Measurements from ENCODE around the gene CKAP2L. TPM values are rescaled to one million over a fixed set of nuclear protein-coding genes. Genes with fewer than 3 reads are reported as not detected.
A peak's percentile ranks its signal among the peaks of the same experiment; 100 is the strongest.

CKAP2L gene
- total RNA-seq, 2 donors from 2014 or later, result 6.4 to 13.5 TPM

DNA sequence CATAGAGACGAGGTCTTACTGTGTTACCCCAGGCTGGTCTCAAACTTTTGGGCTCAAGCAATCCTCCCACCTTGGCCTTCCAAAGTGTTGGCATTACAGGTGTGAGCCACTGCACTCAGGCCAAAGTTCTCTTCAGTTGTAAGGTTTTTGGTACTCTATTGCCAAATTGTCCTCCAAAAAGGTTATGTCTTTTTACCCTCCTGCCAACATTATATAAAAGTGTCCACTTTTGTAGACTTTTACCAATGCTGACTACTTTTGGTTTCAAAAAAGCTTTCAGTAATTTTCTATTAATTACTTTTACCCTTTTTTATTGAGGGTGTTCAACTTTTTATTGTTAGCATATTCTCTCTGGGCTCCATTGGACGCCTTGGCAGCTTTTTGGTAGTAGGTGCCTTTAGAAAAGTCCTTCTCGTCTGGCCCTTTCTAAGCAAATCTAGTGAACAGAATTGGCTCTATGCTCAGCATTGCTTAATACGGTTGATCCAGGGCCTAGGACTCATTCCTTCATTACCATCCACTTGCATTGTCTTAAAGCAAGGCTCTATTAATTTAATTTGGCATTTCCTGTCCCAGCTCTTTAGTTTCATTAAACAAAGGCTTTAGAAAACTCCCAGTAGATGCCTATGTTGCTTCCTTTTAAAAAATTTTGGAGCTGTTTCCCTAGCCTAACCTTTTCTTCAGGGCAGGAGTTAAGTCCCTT is 36.6 kb upstream of the CKAP2L start:
- H3K9me3 ChIP-seq, result no peaks in the 10 kb centered on the region
- no peaks in the 10 kb centered on the region for H3K27me3 ChIP-seq
- no peaks in the 10 kb centered on the region for H3K4me1 ChIP-seq
- TF ChIP-seq, protein P1, sequence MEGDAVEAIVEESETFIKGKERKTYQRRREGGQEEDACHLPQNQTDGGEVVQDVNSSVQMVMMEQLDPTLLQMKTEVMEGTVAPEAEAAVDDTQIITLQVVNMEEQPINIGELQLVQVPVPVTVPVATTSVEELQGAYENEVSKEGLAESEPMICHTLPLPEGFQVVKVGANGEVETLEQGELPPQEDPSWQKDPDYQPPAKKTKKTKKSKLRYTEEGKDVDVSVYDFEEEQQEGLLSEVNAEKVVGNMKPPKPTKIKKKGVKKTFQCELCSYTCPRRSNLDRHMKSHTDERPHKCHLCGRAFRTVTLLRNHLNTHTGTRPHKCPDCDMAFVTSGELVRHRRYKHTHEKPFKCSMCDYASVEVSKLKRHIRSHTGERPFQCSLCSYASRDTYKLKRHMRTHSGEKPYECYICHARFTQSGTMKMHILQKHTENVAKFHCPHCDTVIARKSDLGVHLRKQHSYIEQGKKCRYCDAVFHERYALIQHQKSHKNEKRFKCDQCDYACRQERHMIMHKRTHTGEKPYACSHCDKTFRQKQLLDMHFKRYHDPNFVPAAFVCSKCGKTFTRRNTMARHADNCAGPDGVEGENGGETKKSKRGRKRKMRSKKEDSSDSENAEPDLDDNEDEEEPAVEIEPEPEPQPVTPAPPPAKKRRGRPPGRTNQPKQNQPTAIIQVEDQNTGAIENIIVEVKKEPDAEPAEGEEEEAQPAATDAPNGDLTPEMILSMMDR (IDR thresholded peaks at IDR 0.05), result no peak
- no peak overlapping the region for H3K4me3 ChIP-seq
- no peak for DNase-seq
- no peaks in the 10 kb centered on the region for H3K36me3 ChIP-seq
- H3K27ac ChIP-seq, result no peak overlapping the region
- no peak overlapping the region for H3K9ac ChIP-seq (ENCODE audit: low read depth in 2 of 2, low read length in 2 of 2)
- intact Hi-C loops (cut with DNase I), result no loop called here

DNA sequence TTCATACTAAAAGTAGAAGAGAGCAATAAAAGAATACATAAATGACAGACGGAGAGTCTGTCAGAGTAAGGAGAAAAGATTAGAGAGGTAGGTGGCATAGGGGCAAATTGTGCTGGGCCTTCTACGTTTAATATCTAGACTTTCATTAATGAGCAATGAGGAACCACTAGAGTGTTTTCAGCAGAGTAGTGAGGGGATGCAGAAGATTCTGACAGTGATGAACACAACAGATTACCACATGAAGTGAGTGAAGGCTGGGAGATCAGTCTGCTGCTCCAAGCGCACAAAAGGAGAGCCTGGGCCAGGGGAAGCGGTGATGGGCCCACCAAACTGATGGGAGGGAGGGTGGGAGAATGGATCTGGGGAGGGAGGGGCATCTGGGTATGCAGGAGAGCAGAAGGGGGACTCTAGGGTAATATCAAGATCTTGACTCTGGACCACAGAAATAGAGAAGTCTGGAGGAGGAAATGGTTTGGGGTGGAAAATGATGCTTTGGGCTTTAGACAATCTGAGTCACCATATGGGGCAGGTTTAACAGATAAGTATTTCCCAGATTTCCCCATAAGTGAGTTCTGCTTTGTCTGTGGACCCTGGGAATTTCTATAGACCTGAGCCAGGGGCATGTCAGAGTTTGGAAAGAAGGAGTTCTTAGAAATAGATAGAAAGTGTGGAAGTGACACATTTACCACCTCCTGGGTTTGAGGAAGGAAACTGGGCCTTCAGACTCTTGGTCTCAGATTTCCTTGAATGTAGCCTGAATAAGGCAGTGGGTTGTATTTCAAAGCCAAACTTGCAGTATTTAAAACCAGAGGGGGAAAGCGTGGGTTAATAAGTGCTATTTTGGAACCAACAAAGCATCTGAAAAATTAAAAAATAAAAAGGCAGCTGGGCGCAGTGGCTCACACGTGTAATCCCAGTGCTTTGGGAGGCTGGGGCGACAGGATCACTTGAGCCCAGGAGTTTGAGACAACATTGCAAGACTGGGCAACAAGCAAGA is 34.9 kb upstream of the CKAP2L start:
- intact Hi-C loops (cut with DNase I), result no loop called here
- TF ChIP-seq, protein P1 (IDR thresholded peaks at IDR 0.05), result no peak
- DNase-seq, result no peak

DNA sequence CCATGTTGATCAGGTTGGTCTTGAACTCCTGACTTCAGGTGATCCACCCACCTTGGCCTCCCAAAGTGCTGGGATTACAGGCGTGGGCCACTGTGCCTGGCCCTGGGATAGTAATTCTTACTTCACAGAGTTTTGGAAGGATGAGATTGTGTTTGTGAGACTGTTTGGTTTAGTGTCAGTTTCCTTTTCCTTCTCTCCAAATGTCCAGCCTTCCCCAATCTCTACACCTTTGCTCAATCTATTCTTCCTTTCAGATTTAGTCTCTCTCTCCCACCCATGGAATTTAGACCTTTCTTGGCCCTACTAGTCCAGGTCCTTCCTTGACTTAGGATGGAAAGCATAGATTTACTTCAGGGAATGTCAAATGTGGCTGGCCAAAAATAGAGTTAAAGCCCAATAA is 32.1 kb upstream of the CKAP2L start:
- intact Hi-C loops (cut with DNase I), result no loop called here

More for the DNA sequence above, 34.9 kb upstream of the CKAP2L start:
- Histone ChIP-seq H3K9ac (ENCODE audit: low read depth in 2 of 2, low read length in 2 of 2) (no peak overlapping the region), H3K4me3 (no peak overlapping the region), H3K36me3 (no peaks in the 10 kb centered on the region), H3K27me3 (no peaks in the 10 kb centered on the region), H3K4me1 (no peaks in the 10 kb centered on the region), H3K9me3 (no peaks in the 10 kb centered on the region), H3K27ac (no peak overlapping the region)

DNA sequence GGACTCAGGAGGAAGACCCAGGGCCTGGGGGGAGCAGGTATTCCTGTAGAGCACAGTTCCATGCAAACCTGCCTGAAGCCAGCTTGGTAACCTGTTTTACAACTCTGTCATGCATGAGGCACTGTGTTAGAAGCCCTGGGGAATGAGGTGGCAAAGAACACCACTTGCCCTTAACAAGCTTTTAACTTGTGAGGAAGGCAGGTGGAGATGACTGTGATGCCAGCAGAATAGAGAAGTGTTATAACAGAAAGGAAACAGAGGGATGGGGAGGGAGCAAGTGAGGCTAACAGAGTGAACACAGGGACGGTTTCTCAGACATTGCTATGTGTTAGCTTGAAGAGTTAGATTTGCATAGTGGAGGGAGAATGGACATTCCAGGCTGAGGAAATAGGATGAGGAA is 31.4 kb upstream of the CKAP2L start:
- DNase-seq, result no peak
- H3K9ac ChIP-seq (ENCODE audit: low read depth in 2 of 2, low read length in 2 of 2), result no peak overlapping the region
- H3K36me3 ChIP-seq, result no peaks in the 10 kb centered on the region

More for the DNA sequence above, 32.1 kb upstream of the CKAP2L start:
- Histone ChIP-seq H3K4me1 (no peaks in the 10 kb centered on the region), H3K27ac (no peak overlapping the region), H3K9ac (ENCODE audit: low read depth in 2 of 2, low read length in 2 of 2) (no peak overlapping the region), H3K27me3 (no peaks in the 10 kb centered on the region), H3K9me3 (no peaks in the 10 kb centered on the region), H3K36me3 (no peaks in the 10 kb centered on the region), H3K4me3 (no peak overlapping the region)
- TF ChIP-seq, protein P1 (IDR thresholded peaks at IDR 0.05), result no peak
- no peak for DNase-seq

DNA sequence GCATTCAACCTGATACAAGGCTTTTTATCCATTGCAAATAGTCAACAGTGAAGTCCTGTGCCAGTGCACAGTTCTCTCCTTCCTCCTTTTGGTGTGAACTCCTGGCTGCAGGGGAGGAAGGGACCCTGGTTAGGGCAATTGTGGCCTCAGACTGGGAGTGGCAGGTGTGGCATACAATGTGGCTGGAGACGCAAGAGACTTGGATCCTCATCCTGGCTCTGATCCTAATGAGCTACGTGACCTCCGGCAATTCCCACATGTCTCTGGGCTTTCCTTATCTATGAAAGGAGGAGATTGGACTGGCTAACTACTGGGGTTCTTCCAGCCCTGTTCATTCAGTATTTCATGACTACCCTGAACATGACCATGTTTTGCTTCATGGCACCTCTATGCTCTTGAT is 30.4 kb upstream of the CKAP2L start:
- Histone ChIP-seq H3K9ac (ENCODE audit: low read depth in 2 of 2, low read length in 2 of 2) (no peak overlapping the region), H3K27ac (no peak overlapping the region), H3K4me1 (no peaks in the 10 kb centered on the region), H3K9me3 (no peaks in the 10 kb centered on the region), H3K4me3 (no peak overlapping the region), H3K36me3 (no peaks in the 10 kb centered on the region), H3K27me3 (no peaks in the 10 kb centered on the region)
- DNase-seq, result peak; percentile 65
- intact Hi-C loops (cut with DNase I), result no loop called here
- TF ChIP-seq, protein P1 (IDR thresholded peaks at IDR 0.05), result no peak

More for the DNA sequence above, 31.4 kb upstream of the CKAP2L start:
- TF ChIP-seq, protein P1 (IDR thresholded peaks at IDR 0.05), result no peak
- no peak overlapping the region for H3K27ac ChIP-seq
- no peaks in the 10 kb centered on the region for H3K4me1 ChIP-seq
- intact Hi-C loops (cut with DNase I), result no loop called here
- H3K4me3 ChIP-seq, result no peak overlapping the region
- H3K27me3 ChIP-seq, result no peaks in the 10 kb centered on the region
- no peaks in the 10 kb centered on the region for H3K9me3 ChIP-seq
